Stomach (tissue), 9 donors: Measurements from ENCODE around the gene NFATC1. TPM values are rescaled to one million over a fixed set of nuclear protein-coding genes. Genes with fewer than 3 reads are reported as not detected.

ENCODE experiments used
- DNase-seq, 2 donors: peaks; one replicate each; pipeline versions ENCODE4 v3.0.0 to v3.0.0-alpha.2; 2013 to 2019
- H3K27ac ChIP-seq, 5 donors: fragments of 200-600 bp in 4 of 5; sonication (generic) in 4 of 5; one replicate each; pipeline ENCODE4 v1.5.1; 2013 to 2019; ENCODE audit warnings: mild to moderate bottlenecking in 1 of 5, moderate library complexity in 1 of 5
- H3K27me3 ChIP-seq, 3 donors: fragments of 200-600 bp; sonication (generic); one replicate each; pipeline ENCODE4 v1.5.1; 2017 to 2019; ENCODE audit warnings: mixed run types in 1 of 3
- H3K36me3 ChIP-seq, 4 donors: fragments of 200-600 bp; sonication (generic); 1 replicate in 3 of 4; 2 replicates in 1 of 4; pipeline ENCODE4 v1.5.1; 2016 to 2019
- H3K4me1 ChIP-seq, 4 donors: fragments of 200-600 bp; sonication (generic); one replicate each; pipeline ENCODE4 v1.5.1; 2016 to 2019
- H3K4me3 ChIP-seq, 4 donors: fragments of 200-600 bp; sonication (generic) in 3 of 4; one replicate each; pipeline ENCODE4 v1.5.1; 2016 to 2019; ENCODE audit warnings: mild to moderate bottlenecking in 1 of 4
- H3K9me3 ChIP-seq, 4 donors: fragments of 200-600 bp; sonication (generic); one replicate each; pipeline ENCODE4 v1.5.1; 2016 to 2019
- EP300 ChIP-seq: sonication (generic); formaldehyde crosslinking; IDR thresholded peaks from one replicate; pipeline ENCODE4 v1.6.1; 2017; ENCODE audit warnings: antibody characterized with exemption
- POLR2A ChIP-seq, 4 donors: fragments of 450-650 bp; IDR thresholded peaks; one replicate each; pipeline ENCODE4 v1.6.1; 2016; ENCODE audit warnings: antibody characterized with exemption in 4 of 4, control low read depth in 2 of 4, mild to moderate bottlenecking in 1 of 4, moderate library complexity in 1 of 4
- POLR2AphosphoS5 ChIP-seq, 3 donors: sonication (generic); formaldehyde crosslinking; IDR thresholded peaks; one replicate each; pipeline ENCODE4 v1.6.1; 2016; ENCODE audit warnings: antibody characterized with exemption in 3 of 3
- WGBS, 5 donors: extraction: QIAGEN DNeasy Blood & Tissue Kit in 3 of 5; methylation state at CpG; one replicate each; pipeline versions ENCODE4 v1.1.5 to v1.1.7; 2013 to 2018; 5-methylcytosine and 5-hydroxymethylcytosine counted together
- intact Hi-C: fragments of 100-400 bp; cut with DNase I; formaldehyde crosslinking; loops from one replicate; pipeline ENCODE4 v1.15.1; 2023; ENCODE audit warnings: low total_unique reads
- polyA plus RNA-seq, 3 donors: library from polyadenylated mRNA; stranded (reverse); fragments of 200-250 nt; gene quantifications; one replicate each; pipeline ENCODE4 v1.2.3, GENCODE V29; 2013
- total RNA-seq, 5 donors: library from RNA; depleted of rRNA; stranded (reverse); fragments of >200 nt; gene quantifications; one replicate each; pipeline versions ENCODE4 v1.1.0 to v1.2.3, GENCODE V29; 2014 to 2016
- TF ChIP-seq, protein P1 (sequence below), 7 experiments: fragments of 450-650 bp in 4 of 7; fragments of 200-600 bp in 3 of 7; sonication (generic) in 3 of 7; IDR thresholded peaks; one replicate each; pipeline ENCODE4 v1.5.1; 2016 to 2019; ENCODE audit warnings: antibody characterized with exemption in 7 of 7, control low read depth in 2 of 7, mild to moderate bottlenecking in 1 of 7
- donor health status: healthy with polysubstance abuse.
- donor health status: Bipolar disorder and iron deficiency.
- donor health status: healthy.

NFATC1 gene
- total and polyA plus RNA-seq, 8 donors: 2.6 to 14.0 (median 6.1) TPM

DNA sequence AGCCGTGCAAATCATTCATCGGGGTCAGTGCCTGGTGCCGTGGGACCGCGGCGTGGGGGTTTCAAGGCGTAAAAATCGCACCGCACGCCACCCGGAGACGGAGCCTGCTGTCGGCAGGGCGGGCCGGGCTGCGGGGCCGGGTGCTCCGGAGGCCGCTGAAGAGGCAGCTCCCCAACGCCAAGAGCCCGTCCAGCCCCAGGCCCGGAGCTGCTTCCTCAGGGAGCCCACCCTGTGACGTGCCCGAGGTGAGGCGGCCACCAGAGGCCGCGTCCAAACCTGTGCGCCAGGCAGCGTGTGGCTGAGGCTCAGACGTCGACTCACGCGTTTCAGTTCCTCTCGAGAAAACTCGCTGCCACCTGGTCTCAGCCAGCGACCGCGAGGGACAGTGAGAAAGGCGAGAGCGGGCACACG, 98.1 kb downstream of the NFATC1 start:
- H3K4me1 ChIP-seq: peaks cover 0 to 13% (median 0%) of the 10 kb centered on the region in 4 donors
- intact Hi-C loops: no loop called here
- no peaks in the 10 kb centered on the region for H3K27me3 ChIP-seq
- peaks cover 0 to 13% (median 5%) of the 10 kb centered on the region in 4 donors for H3K9me3 ChIP-seq
- no peak overlapping the region for H3K27ac ChIP-seq
- H3K36me3 ChIP-seq: peaks cover 1 to 21% (median 16%) of the 10 kb centered on the region in 4 donors
- TF ChIP-seq, protein P1, sequence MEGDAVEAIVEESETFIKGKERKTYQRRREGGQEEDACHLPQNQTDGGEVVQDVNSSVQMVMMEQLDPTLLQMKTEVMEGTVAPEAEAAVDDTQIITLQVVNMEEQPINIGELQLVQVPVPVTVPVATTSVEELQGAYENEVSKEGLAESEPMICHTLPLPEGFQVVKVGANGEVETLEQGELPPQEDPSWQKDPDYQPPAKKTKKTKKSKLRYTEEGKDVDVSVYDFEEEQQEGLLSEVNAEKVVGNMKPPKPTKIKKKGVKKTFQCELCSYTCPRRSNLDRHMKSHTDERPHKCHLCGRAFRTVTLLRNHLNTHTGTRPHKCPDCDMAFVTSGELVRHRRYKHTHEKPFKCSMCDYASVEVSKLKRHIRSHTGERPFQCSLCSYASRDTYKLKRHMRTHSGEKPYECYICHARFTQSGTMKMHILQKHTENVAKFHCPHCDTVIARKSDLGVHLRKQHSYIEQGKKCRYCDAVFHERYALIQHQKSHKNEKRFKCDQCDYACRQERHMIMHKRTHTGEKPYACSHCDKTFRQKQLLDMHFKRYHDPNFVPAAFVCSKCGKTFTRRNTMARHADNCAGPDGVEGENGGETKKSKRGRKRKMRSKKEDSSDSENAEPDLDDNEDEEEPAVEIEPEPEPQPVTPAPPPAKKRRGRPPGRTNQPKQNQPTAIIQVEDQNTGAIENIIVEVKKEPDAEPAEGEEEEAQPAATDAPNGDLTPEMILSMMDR (IDR thresholded peaks at IDR 0.05): no peak
- TF ChIP-seq POLR2A (IDR thresholded peaks at IDR 0.05) (no peak), EP300 (no peak), POLR2AphosphoS5 (IDR thresholded peaks at IDR 0.05) (no peak)
- WGBS, 5 donors: 92 to 99% (median 98%) methylated on average over 17 to 41 of the region's 41 CpGs
- no peak for DNase-seq
- H3K4me3 ChIP-seq: no peak overlapping the region

DNA sequence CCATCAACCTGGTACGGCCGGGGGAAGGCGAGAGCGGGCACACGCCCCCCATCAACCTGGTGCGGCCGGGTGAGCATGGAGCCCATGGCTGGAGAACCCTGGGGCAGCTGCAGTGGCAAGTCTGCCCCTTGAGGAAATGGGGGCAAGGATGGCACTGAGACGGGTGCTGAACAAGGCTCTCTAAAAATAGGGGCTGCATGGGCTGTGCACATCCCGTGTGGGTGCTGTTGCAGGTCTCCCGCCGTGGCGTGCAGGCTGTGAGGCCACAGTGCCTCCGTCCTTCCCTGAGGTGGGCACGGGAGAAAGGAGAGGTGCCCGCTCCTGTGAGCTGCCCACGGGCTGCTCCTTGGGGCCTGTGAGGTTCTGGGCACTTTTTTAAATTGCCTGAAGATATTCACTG, 99.2 kb downstream of the NFATC1 start:
- no peak overlapping the region for H3K27ac ChIP-seq
- H3K9me3 ChIP-seq: peaks cover 0 to 21% (median 10%) of the 10 kb centered on the region in 4 donors
- TF ChIP-seq, protein P1 (IDR thresholded peaks at IDR 0.05): no peak
- TF ChIP-seq POLR2AphosphoS5 (IDR thresholded peaks at IDR 0.05): no peak
- no peak for DNase-seq
- no peaks in the 10 kb centered on the region for H3K27me3 ChIP-seq
- peaks cover 0 to 13% (median 0%) of the 10 kb centered on the region in 4 donors for H3K4me1 ChIP-seq
- intact Hi-C loops: no loop called here
- H3K36me3 ChIP-seq: peaks cover 0 to 12% (median 8%) of the 10 kb centered on the region in 4 donors
- WGBS, 5 donors: 96 to 99% (median 98%) methylated on average over 10 to 16 of the region's 16 CpGs
- no peak overlapping the region for H3K4me3 ChIP-seq

DNA sequence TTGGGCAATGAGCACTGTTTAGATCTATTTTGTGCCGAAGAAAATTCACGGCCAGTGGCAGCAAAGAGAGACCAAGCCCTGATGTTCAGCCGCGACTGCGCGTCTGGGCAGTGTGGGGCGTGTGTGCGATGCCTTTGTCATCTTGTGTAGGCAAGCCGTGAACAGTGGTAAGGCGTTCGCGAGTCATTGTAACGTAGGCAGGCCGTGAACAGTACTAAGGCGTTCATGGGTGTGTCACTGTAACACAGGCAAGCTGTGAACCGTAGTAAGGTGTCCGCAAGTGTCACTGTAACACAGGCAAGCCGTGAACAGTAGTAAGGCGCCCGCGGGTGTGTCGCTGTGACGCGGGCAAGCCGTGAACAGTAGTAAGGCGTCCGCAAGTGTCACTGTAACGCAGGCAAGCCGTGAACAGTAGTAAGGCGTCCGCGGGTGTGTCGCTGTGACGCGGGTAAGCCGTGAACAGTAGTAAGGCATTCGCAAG, 99.9 kb downstream of the NFATC1 start:
- intact Hi-C loops: no loop called here
- no peak overlapping the region for H3K4me3 ChIP-seq
- no peak for DNase-seq
- 94 to 98% (median 97%) methylated on average over 37 of the region's 37 CpGs for WGBS, 5 donors
- H3K27me3 ChIP-seq: no peaks in the 10 kb centered on the region
- no peak for TF ChIP-seq POLR2AphosphoS5 (IDR thresholded peaks at IDR 0.05)
- no peak for TF ChIP-seq POLR2A (IDR thresholded peaks at IDR 0.05)
- TF ChIP-seq, protein P1 (IDR thresholded peaks at IDR 0.05): no peak
- TF ChIP-seq EP300: no peak
- H3K4me1 ChIP-seq: peaks cover 0 to 13% (median 0%) of the 10 kb centered on the region in 4 donors
- peaks cover 0 to 21% (median 12%) of the 10 kb centered on the region in 4 donors for H3K9me3 ChIP-seq
- no peak overlapping the region for H3K27ac ChIP-seq
- peaks cover 0 to 12% (median 8%) of the 10 kb centered on the region in 4 donors for H3K36me3 ChIP-seq

DNA sequence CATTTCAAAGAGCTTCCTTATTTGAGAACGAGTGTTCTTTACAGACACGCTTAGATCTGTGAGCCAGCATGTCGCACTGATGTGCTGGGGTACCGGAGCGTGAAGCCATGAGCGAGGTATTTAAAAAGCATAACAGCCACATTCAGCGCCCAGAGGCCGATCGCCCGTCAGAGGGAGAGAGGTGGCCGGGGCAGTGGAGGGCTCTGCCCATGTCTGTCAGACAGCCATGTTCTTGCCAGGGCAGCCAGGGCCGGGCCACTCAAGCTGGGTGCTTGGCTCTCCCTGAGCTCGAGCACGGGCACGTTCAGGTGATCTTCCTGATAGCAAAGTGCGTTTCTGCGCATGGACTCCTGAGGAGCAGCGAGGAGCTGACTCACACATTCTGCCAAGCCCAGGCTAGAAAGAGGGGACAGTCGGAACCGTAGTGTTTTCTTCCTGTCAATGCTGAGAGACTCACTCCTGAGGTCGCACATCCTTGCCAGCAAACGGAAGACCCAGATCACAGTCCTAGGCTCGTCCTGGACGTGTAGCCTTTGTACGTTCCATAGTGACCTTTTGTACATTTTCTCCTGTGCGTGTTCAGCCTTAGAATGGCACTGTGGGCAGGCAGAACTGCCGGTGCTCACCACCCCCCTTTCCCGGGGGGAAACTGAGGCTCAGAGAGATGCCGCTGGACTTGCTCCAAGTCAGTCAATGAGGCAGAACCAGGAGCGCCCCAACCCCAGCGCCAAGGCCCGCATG, 100.7 kb downstream of the NFATC1 start:
- Histone ChIP-seq H3K9me3 (peaks cover 0 to 21% (median 12%) of the 10 kb centered on the region in 4 donors), H3K4me3 (no peak overlapping the region), H3K4me1 (peaks cover 0 to 13% (median 0%) of the 10 kb centered on the region in 4 donors), H3K36me3 (peaks cover 0 to 12% (median 8%) of the 10 kb centered on the region in 4 donors), H3K27me3 (no peaks in the 10 kb centered on the region), H3K27ac (peak overlapping the region in 1 of 5 donors; percentile 19)
- DNase-seq: no peak
- 88 to 91% (median 89%) methylated on average over 30 to 32 of the region's 32 CpGs for WGBS, 5 donors
- no peak for TF ChIP-seq EP300
- TF ChIP-seq, protein P1 (IDR thresholded peaks at IDR 0.05): no peak
- no peak for TF ChIP-seq POLR2AphosphoS5 (IDR thresholded peaks at IDR 0.05)
- intact Hi-C loops: no loop called here
